ENCODE results near the gene CLDN20. TPM values are rescaled to one million over a fixed set of nuclear protein-coding genes. Genes with fewer than 3 reads are reported as not detected.
"Not testable (repeated sequence)": the region's sequence is repeated elsewhere in the genome, so short reads cannot be mapped to it uniquely, and the experiment has no call there.

The CLDN20 gene, protein sequence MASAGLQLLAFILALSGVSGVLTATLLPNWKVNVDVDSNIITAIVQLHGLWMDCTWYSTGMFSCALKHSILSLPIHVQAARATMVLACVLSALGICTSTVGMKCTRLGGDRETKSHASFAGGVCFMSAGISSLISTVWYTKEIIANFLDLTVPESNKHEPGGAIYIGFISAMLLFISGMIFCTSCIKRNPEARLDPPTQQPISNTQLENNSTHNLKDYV
- total RNA-seq: not detected
- not detected for total RNA-seq (2013)

DNA sequence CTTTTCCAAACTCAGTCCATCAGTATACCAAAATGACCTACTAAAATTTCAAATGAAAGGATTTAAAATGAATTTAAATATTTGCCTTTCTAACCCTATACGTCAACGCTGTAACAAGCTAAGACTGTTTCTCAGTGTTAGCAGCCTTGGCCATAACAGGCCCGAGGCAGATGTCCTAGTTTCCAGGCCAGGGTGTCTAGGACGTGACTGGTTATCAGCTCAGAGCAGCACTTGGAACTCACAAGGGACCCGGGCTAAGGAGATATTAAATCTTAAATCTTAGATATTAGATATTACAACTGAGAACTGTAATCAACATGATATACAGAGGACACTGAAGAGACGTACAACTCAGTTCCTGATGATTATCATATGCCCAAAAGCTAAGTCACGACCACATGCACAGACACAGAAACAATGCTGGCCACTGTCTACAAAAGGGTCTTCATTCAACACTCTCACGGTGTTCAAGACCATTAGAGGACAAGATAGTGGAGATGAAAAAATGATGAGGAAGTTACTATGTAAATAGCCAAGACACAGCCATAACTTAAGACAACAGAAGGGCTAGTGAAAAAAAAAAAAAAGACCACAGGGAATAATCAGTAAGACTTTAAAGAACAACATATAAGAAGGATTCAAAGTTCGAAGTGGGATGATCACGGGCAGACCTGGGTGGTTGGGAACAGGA is at the start of gene CLDN20:
Gene CLDN20, plus strand, starts transcription at position 641 of the 691 bp plus-strand sequence. CDS start 11,707 bp downstream, outside the sequence.
- DNase-seq: no peak
- H3K9me3 ChIP-seq (ENCODE audit: control insufficient read depth, insufficient read depth, low read length): no peaks in the 10 kb centered on the region
- TF ChIP-seq, protein P1, sequence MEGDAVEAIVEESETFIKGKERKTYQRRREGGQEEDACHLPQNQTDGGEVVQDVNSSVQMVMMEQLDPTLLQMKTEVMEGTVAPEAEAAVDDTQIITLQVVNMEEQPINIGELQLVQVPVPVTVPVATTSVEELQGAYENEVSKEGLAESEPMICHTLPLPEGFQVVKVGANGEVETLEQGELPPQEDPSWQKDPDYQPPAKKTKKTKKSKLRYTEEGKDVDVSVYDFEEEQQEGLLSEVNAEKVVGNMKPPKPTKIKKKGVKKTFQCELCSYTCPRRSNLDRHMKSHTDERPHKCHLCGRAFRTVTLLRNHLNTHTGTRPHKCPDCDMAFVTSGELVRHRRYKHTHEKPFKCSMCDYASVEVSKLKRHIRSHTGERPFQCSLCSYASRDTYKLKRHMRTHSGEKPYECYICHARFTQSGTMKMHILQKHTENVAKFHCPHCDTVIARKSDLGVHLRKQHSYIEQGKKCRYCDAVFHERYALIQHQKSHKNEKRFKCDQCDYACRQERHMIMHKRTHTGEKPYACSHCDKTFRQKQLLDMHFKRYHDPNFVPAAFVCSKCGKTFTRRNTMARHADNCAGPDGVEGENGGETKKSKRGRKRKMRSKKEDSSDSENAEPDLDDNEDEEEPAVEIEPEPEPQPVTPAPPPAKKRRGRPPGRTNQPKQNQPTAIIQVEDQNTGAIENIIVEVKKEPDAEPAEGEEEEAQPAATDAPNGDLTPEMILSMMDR (IDR thresholded peaks at IDR 0.05): no peak
- no peaks in the 10 kb centered on the region for H3K27me3 ChIP-seq (ENCODE audit: control insufficient read depth, insufficient read depth, low read length)
- peaks cover 30% of the 10 kb centered on the region for H3K36me3 ChIP-seq (ENCODE audit: control insufficient read depth, insufficient read depth, low read length)
- no peaks in the 10 kb centered on the region for H3K36me3 Mint-ChIP-seq
- no peak within 1 kb of the TSS for H3K4me3 ChIP-seq (ENCODE audit: low read length)
- no peaks in the 10 kb centered on the region for H3K27me3 Mint-ChIP-seq (ENCODE audit: low read depth in 2 of 2)
- no peak for ATAC-seq
- H3K4me1 Mint-ChIP-seq: peaks cover 16 to 20% of the 10 kb centered on the region in 2 donors
- intact Hi-C loops (cut with micrococcal nuclease): no loop called here
- H3K27ac Mint-ChIP-seq: no peak within 1 kb of the TSS
- no peaks in the 10 kb centered on the region for H3K9me3 Mint-ChIP-seq
- WGBS (ENCODE audit: insufficient coverage): 99% methylated on average over 9 of the region's 10 CpGs
- H3K4me1 ChIP-seq (ENCODE audit: control insufficient read depth, insufficient read depth, low read length): no peaks in the 10 kb centered on the region
- no peak within 1 kb of the TSS for H3K27ac ChIP-seq (ENCODE audit: low read length)
- H3K4me3 Mint-ChIP-seq: no peak within 1 kb of the TSS

DNA sequence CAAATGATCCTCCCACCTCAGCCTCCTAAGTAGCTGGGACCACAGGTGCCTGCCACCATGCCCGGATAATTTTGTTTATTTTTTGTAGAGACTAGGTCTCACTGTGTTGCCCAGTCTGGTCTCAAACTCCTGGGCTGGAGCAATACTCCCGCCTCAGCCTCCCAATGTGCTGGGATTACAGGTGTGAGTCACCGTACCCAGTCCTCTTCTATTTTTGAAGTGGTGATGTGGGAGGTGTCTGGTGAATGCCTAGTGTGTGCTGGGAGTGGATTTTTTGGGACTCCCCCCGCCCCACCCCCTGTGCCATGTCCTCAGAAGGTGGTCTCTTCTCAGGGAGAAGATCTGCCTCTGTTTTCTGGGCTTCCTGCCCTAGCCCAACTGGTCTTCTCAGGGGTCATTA is 47.9 kb upstream of the CLDN20 start:
- Mint-ChIP-seq H3K27me3 (ENCODE audit: low read depth in 2 of 2) (peaks cover 6 to 17% of the 10 kb centered on the region in 2 donors), H3K4me3 (no peak overlapping the region), H3K4me1 (no peaks in the 10 kb centered on the region), H3K36me3 (no peaks in the 10 kb centered on the region), H3K27ac (no peak overlapping the region), H3K9me3 (no peaks in the 10 kb centered on the region)
- no peak overlapping the region for H3K27ac ChIP-seq (ENCODE audit: low read length)
- H3K4me1 ChIP-seq (ENCODE audit: control insufficient read depth, insufficient read depth, low read length): no peaks in the 10 kb centered on the region
- no peaks in the 10 kb centered on the region for H3K36me3 ChIP-seq (ENCODE audit: control insufficient read depth, insufficient read depth, low read length)
- H3K4me3 ChIP-seq (ENCODE audit: low read length): no peak overlapping the region
- intact Hi-C loops (cut with micrococcal nuclease): no loop called here
- H3K9me3 ChIP-seq (ENCODE audit: control insufficient read depth, insufficient read depth, low read length): no peaks in the 10 kb centered on the region
- ATAC-seq (no peak), DNase-seq (no peak)
- 91% methylated on average over 4 of the region's 4 CpGs for WGBS (ENCODE audit: insufficient coverage)
- H3K27me3 ChIP-seq (ENCODE audit: control insufficient read depth, insufficient read depth, low read length): no peaks in the 10 kb centered on the region
- TF ChIP-seq, protein P1 (IDR thresholded peaks at IDR 0.05): no peak

DNA sequence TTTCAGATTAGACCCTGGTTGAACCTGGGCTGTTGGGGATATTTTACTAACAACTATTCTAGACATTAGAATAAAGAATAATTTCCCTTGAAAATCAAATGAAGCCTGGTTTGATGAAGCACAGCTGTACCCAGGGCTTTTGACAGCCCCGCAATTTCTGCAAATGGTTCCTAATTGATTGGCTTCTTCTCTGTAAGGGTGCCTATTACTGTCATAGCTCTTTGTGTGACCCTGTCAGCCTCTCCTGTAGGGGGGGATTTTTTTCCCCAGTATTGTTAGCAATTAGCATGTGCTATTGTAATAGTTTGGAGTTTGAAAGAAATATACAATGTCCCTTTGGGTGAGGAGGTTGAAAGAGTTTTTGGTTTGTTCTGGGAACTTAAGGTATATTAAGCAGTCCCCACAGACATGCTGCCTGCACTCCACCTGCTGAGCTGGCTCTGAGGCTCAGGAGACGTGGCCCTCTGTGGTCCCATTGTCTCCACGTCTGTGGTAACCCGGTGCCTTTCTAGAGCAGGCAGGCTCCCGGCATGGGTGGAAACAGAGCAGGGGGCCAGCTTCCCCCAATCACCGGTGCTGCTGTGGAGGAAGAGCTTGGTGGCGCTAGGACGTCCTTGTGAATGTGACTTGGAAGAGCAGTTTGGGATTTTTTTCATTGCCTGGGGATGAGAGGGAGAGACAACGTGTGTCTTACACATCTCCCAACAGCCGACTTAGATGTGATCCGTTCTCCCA is 47.3 kb upstream of the CLDN20 start:
- no peaks in the 10 kb centered on the region for H3K4me1 ChIP-seq (ENCODE audit: control insufficient read depth, insufficient read depth, low read length)
- TF ChIP-seq, protein P1 (IDR thresholded peaks at IDR 0.05): no peak
- peaks cover 6 to 17% of the 10 kb centered on the region in 2 donors for H3K27me3 Mint-ChIP-seq (ENCODE audit: low read depth in 2 of 2)
- no peak for ATAC-seq
- intact Hi-C loops (cut with micrococcal nuclease): no loop called here
- H3K4me3 Mint-ChIP-seq: no peak overlapping the region
- DNase-seq: no peak
- H3K36me3 ChIP-seq (ENCODE audit: control insufficient read depth, insufficient read depth, low read length): no peaks in the 10 kb centered on the region
- no peaks in the 10 kb centered on the region for H3K9me3 ChIP-seq (ENCODE audit: control insufficient read depth, insufficient read depth, low read length)
- H3K4me3 ChIP-seq (ENCODE audit: low read length): no peak overlapping the region
- 68% methylated on average over 11 of the region's 11 CpGs for WGBS (ENCODE audit: insufficient coverage)
- no peaks in the 10 kb centered on the region for H3K4me1 Mint-ChIP-seq
- no peaks in the 10 kb centered on the region for H3K9me3 Mint-ChIP-seq
- no peaks in the 10 kb centered on the region for H3K27me3 ChIP-seq (ENCODE audit: control insufficient read depth, insufficient read depth, low read length)
- H3K36me3 Mint-ChIP-seq: no peaks in the 10 kb centered on the region
- no peak overlapping the region for H3K27ac ChIP-seq (ENCODE audit: low read length)
- H3K27ac Mint-ChIP-seq: no peak overlapping the region

DNA sequence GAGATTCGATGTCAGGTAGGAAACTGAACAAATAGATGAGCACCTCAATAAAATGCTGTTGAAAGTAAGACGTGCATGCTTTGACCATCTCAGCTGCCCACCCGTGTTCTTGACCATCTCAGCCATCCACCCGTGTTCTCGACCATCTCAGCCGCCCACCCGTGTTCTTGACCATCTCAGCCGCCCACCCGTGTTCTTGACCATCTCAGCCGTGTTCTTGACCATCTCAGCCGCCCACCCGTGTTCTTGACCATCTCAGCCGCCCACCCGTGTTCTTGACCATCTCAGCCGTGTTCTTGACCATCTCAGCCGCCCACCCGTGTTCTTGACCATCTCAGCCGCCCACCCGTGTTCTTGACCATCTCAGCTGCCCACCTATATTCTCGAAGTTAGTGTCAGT is 45.1 kb upstream of the CLDN20 start:
- WGBS (ENCODE audit: insufficient coverage): 86% methylated on average over 19 of the region's 20 CpGs
- not testable (repeated sequence) for H3K4me3 Mint-ChIP-seq

More for the DNA sequence above, 45.1 kb upstream of the CLDN20 start:
- H3K27me3 ChIP-seq (ENCODE audit: control insufficient read depth, insufficient read depth, low read length); H3K27ac ChIP-seq (ENCODE audit: low read length); H3K27ac Mint-ChIP-seq; H3K4me1 ChIP-seq (ENCODE audit: control insufficient read depth, insufficient read depth, low read length); intact Hi-C loops (cut with micrococcal nuclease); H3K36me3 Mint-ChIP-seq; H3K4me3 ChIP-seq (ENCODE audit: low read length); H3K9me3 Mint-ChIP-seq; ATAC-seq; H3K36me3 ChIP-seq (ENCODE audit: control insufficient read depth, insufficient read depth, low read length); H3K9me3 ChIP-seq (ENCODE audit: control insufficient read depth, insufficient read depth, low read length); H3K4me1 Mint-ChIP-seq; DNase-seq: not testable (repeated sequence)
- H3K27me3 Mint-ChIP-seq (ENCODE audit: low read depth in 2 of 2): peaks cover 6 to 23% of the 10 kb centered on the region in 2 donors

Data from natural killer cell (primary cell).